K562 (cell line): ENCODE results near the gene NSMF. TPM values are rescaled to one million over a fixed set of nuclear protein-coding genes. Genes with fewer than 3 reads are reported as not detected.
"Not testable (repeated sequence)": the region's sequence is repeated elsewhere in the genome, so short reads cannot be mapped to it uniquely, and the experiment has no call there.

Experiments used
- ATAC-seq: fragments of 200-7000 bp; cut with Tn5 transposase; 3 replicates; pipeline ENCODE4 v1.9.1; 2020; ENCODE audit warnings: moderate library complexity
- BruUV-seq: library from RNA; stranded (reverse); fragments of 400-500 nt; replicated peaks from 2 replicates; lab custom pipeline; 2021; lab: Mats Ljungman, UMichigan
- CTCF ChIA-PET: fragments of 300-600 bp; formaldehyde crosslinking; extraction: SDS; loops from one replicate; lab custom pipeline; 2021; ENCODE audit warnings: low intra/inter-chr PET ratio; lab: Yijun Ruan, JAX
- POLR2A ChIA-PET: fragments of 300-600, 350-650 bp; sonication (Branson Sonifier 250); formaldehyde crosslinking; extraction: SDS; loops from one replicate; lab custom pipeline; 2021; ENCODE audit warnings: antibody characterized with exemption, inconsistent platforms; lab: Yijun Ruan, JAX
- DNase-seq, 4 experiments: peaks; one replicate each; pipeline versions ENCODE4 v3.0.0 to v3.0.0-alpha.2; 2011 to 2018; ENCODE audit warnings: low spot score in 3 of 4, mixed read lengths in 3 of 4; ENCODE audit errors: extremely low read depth in 1 of 4
- FAIRE-seq: peaks from 2 replicates; lab custom pipeline; 2011; peaks lifted over from hg19 to GRCh38; lab: Jason Lieb, UNC
- H2AFZ ChIP-seq: 2 replicates; pipeline ENCODE4 v1.6.0; 2011; ENCODE audit warnings: low read depth, low read length, control low read depth, inconsistent platforms
- H3K27ac ChIP-seq: fragments of 200-600 bp; 3 replicates; pipeline ENCODE4 v1.8.0; 2011; ENCODE audit warnings: low read depth, mild to moderate bottlenecking, control low read depth, inconsistent platforms, low read length, moderate library complexity, mixed read lengths; ENCODE audit errors: extremely low read depth
- H3K27me3 ChIP-seq, 2 experiments: fragments of 300-600 bp in 1 of 2; 2 replicates in 1 of 2; 3 replicates in 1 of 2; pipeline versions ENCODE4 v1.6.0 to v1.8.0; 2011; ENCODE audit warnings: inconsistent platforms in 2 of 2, low read length in 2 of 2, mild to moderate bottlenecking in 1 of 2, mixed read lengths in 1 of 2, moderate library complexity in 1 of 2; ENCODE audit not compliant: control insufficient read depth in 2 of 2, insufficient read depth in 2 of 2
- H3K36me3 ChIP-seq: fragments of 300-600 bp; 3 replicates; pipeline ENCODE4 v1.8.0; 2011; ENCODE audit warnings: mild to moderate bottlenecking, low read length, inconsistent platforms; ENCODE audit not compliant: control insufficient read depth, insufficient read depth
- H3K4me1 ChIP-seq, 2 experiments: fragments of 200-600 bp in 1 of 2; replicated peaks in 1 of 2; 2 replicates in 1 of 2; 3 replicates in 1 of 2; pipeline versions ENCODE4 v1.5.1 to v1.8.0; 2011; ENCODE audit warnings: inconsistent platforms in 2 of 2, low read length in 2 of 2, mild to moderate bottlenecking in 1 of 2, mixed read lengths in 1 of 2, moderate library complexity in 1 of 2; ENCODE audit not compliant: control insufficient read depth in 2 of 2, insufficient read depth in 2 of 2
- H3K4me2 ChIP-seq: 2 replicates; pipeline ENCODE4 v1.6.1; 2011; ENCODE audit warnings: low read length, control low read depth, inconsistent platforms, mixed read lengths; ENCODE audit not compliant: insufficient read depth
- H3K4me3 ChIP-seq: fragments of 200-600 bp; sonication (generic), shearing (Covaris generic); 2 replicates; pipeline ENCODE4 v1.5.1; 2016; ENCODE audit warnings: control low read depth, inconsistent platforms
- H3K79me2 ChIP-seq: fragments of 200-600 bp; 3 replicates; pipeline ENCODE4 v1.8.0; 2011; ENCODE audit warnings: low read length, inconsistent platforms; ENCODE audit not compliant: control insufficient read depth, insufficient read depth
- H3K9ac ChIP-seq, 2 experiments: 2 replicates each; pipeline versions ENCODE4 v1.6.0 to v1.6.1; 2011; ENCODE audit warnings: low read depth in 2 of 2, low read length in 2 of 2, control low read depth in 1 of 2, inconsistent platforms in 1 of 2, mild to moderate bottlenecking in 1 of 2, mixed read lengths in 1 of 2; ENCODE audit not compliant: insufficient read depth in 1 of 2
- H3K9me1 ChIP-seq: one replicate; pipeline ENCODE4 v1.6.0; 2011; ENCODE audit warnings: inconsistent platforms, mild to moderate bottlenecking, low read length, moderate library complexity; ENCODE audit not compliant: control insufficient read depth, insufficient read depth
- H3K9me3 ChIP-seq: replicated peaks from 2 replicates; pipeline ENCODE4 v1.5.1; 2011; ENCODE audit warnings: low read depth, low read length, inconsistent platforms; ENCODE audit not compliant: control insufficient read depth, insufficient read depth
- H4K20me1 ChIP-seq: replicated peaks from 2 replicates; pipeline ENCODE4 v1.6.1; 2011; ENCODE audit warnings: low read length, inconsistent platforms, mixed read lengths; ENCODE audit not compliant: control insufficient read depth, insufficient read depth
- MEF2A ChIP-seq: IDR thresholded peaks from 2 replicates; pipeline ENCODE4 v1.6.1; 2011; ENCODE audit warnings: low read depth, mild to moderate bottlenecking, low read length, moderate library complexity; ENCODE audit not compliant: control insufficient read depth
- MTA3 ChIP-seq: fragments of 450-650 bp; formaldehyde crosslinking; IDR thresholded peaks from 2 replicates; pipeline ENCODE4 v1.6.1; 2017; ENCODE audit warnings: mild to moderate bottlenecking, borderline replicate concordance
- SAFB2 ChIP-seq: fragments of 200-400 bp; formaldehyde crosslinking; IDR thresholded peaks from 2 replicates; pipeline ENCODE4 v1.6.1; 2018; ENCODE audit warnings: borderline replicate concordance, low read length, low read depth, moderate library complexity; ENCODE audit not compliant: severe bottlenecking
- SAP30 ChIP-seq: fragments of 200-600 bp; sonication (generic); IDR thresholded peaks from 2 replicates; pipeline ENCODE4 v1.6.1; 2012; ENCODE audit warnings: borderline replicate concordance, low read depth, mild to moderate bottlenecking, moderate library complexity, low read length, control low read depth, inconsistent platforms; ENCODE audit not compliant: insufficient read depth, poor library complexity, severe bottlenecking
- U2AF2 ChIP-seq: fragments of 200-400 bp; formaldehyde crosslinking; optimal IDR thresholded peaks from 2 replicates; pipeline ENCODE3; 2017; ENCODE audit warnings: low read depth, mild to moderate bottlenecking, low read length
- WGBS: fragments of 100-300 bp; shearing (Covaris generic); methylation state at CpG from one replicate; pipeline ENCODE4 v1.1.6; 2016; ENCODE audit warnings: low coverage, mixed read lengths; ENCODE audit not compliant: insufficient coverage; ENCODE audit errors: missing lambda C conversion rate; 5-methylcytosine and 5-hydroxymethylcytosine counted together
- in situ Hi-C: fragments of 300-500 bp; cut with MboI; formaldehyde crosslinking; loops from 4 replicates; pipeline ENCODE4 v1.15.0; 2018; ENCODE audit warnings: inconsistent platforms, mixed read lengths
- intact Hi-C: fragments of 100-400 bp; cut with micrococcal nuclease; formaldehyde crosslinking; loops from 2 replicates; pipeline ENCODE4 v1.14.2; 2022
- polyA plus RNA-seq, 8 experiments: library from polyadenylated mRNA; depleted of rRNA in 4 of 8; stranded (reverse) in 5 of 8; unstranded in 3 of 8; fragments of >200 nt; fragmentation: Nextera tagmentation in 2 of 8; fragmentation: Illumina TruSeq in 1 of 8; extraction: Ambion mirVana in 2 of 8; extraction: Trizol in 1 of 8; gene quantifications; 2 replicates each; pipeline versions ENCODE4 v1.2.1 to v1.2.3, GENCODE V29; 2011 to 2014; ENCODE audit warnings: inconsistent platforms in 1 of 8, missing spikeins in 1 of 8
- total RNA-seq, 7 experiments: library from RNA; depleted of rRNA in 6 of 7; stranded (reverse); fragments of >200 nt in 6 of 7; fragmentation: Illumina TruSeq in 2 of 7; extraction: Trizol in 2 of 7; gene quantifications; 2 replicates each; pipeline versions ENCODE4 v1.2.1 to v1.2.3, GENCODE V29; 2011 to 2021; ENCODE audit warnings: low replicate concordance in 1 of 7

The NSMF gene
- total and polyA plus RNA-seq, 9 of the 15 experiments (the other 6 are each of a cell fraction or from before 2014, with no cell fraction given) = 0.20 to 82.7 (median 29.3) TPM

DNA sequence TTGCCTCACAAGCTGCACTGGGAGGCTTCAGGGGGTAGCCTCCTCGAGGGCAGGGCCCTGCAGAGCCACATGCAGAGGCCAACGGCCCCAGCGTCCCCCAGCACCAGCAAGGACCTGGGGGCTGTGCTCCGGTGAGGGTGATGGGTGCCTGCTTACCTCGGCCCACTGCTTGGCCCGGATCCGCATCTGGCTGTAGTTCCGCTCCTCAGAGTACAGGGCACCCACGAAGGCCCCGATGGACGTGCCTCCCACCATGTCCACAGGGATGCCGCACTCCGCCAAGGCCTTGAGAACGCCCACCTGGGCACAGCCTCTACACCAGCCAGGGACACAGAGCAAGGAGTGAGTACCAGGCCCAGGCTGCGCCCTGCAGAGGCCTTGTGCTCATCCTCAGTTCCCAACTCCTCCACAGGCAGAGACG, 8.0 kb upstream of the NSMF start (continued):
- TF ChIP-seq U2AF2 (no peak), MEF2A (no peak), MTA3 (no peak), SAFB2 (no peak), SAP30 (no peak)

DNA sequence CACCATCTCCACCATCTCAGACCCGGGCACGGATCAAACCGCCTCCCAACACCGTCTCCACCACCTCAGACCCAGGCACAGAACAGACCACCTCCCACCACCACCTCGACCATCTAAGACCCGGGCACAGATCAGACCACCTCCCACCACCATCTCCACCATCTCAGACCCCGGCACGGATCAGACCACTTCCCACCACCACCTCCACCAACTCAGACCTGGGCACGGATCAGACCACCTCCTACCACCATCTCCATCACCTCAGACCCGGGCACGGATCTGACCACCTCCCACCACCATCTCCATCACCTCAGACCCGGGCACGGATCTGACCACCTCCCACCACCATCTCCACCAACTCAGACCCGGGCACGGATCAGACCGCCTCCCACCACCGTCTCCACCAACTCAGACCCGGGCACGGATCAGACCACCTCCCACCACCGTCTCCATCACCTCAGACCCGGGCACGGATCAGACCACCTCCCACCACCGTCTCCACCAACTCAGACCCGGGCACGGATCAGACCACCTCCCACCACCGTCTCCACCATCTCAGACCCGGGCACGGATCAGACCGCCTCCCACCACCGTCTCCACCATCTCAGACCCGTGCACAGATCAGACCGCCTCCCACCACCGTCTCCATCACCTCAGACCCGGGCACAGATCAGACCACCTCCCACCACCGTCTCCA, 7.4 kb upstream of the NSMF start:
- CTCF ChIA-PET, BruUV-seq, FAIRE-seq, H3K79me2 ChIP-seq, DNase-seq, H3K9me3 ChIP-seq, H4K20me1 ChIP-seq, ATAC-seq, H2AFZ ChIP-seq, in situ Hi-C loops, H3K27me3 ChIP-seq, H3K9ac ChIP-seq, H3K36me3 ChIP-seq, intact Hi-C loops, H3K4me2 ChIP-seq, H3K9me1 ChIP-seq, H3K4me3 ChIP-seq, H3K27ac ChIP-seq: not testable (repeated sequence)
- POLR2A ChIA-PET = interaction anchor here (0.6 kb wide), 1 partner anchor 13 kb away, joined by 3 read pairs; no protein-coding TSS in a partner anchor
- WGBS = 39% methylated on average over 22 of the region's 35 CpGs
- peaks cover 5 to 53% of the 10 kb centered on the region in 2 experiments; a peak in 3 of 5 replicates for H3K4me1 ChIP-seq
